ENCODE data around the gene RELN.

- TF ChIP-seq CTCF (IDR thresholded peaks at IDR 0.05) (no peak), POLR2A (IDR thresholded peaks at IDR 0.05; ENCODE audit: low read depth) (no peak)
Observed at GRCh38 chr7:104035351-104035750, 45.9 kb upstream of the RELN start.
